Measurements from ENCODE around the gene MAGEA8.
A peak's percentile ranks its signal among the peaks of the same experiment; 100 is the strongest.
"Not testable (repeated sequence)": the region's sequence is repeated elsewhere in the genome, so short reads cannot be mapped to it uniquely, and the experiment has no call there.

MAGEA8 gene

GRCh38 chrX:149881081-149881711 is at the start of gene MAGEA8:
MAGEA8 (plus strand) TSS chrX:149881183; CDS start chrX:149884273, 3,090 bp downstream.
- DNase-seq = no peak

- no peak for DNase-seq
Measured at GRCh38 chrX:149831473-149831872, 49.5 kb upstream of the MAGEA8 start.

GRCh38 chrX:149836728-149837127 is 44.3 kb upstream of the MAGEA8 start:
- DNase-seq = not testable (repeated sequence)

- no peak for DNase-seq
Measured at GRCh38 chrX:149837167-149837566, 43.8 kb upstream of the MAGEA8 start.

GRCh38 chrX:149837639-149838038 is 43.3 kb upstream of the MAGEA8 start:
- no peak for DNase-seq

- DNase-seq = no peak
Measured at GRCh38 chrX:149841929-149842328, 39.1 kb upstream of the MAGEA8 start.

- DNase-seq = no peak
Measured at GRCh38 chrX:149845385-149845784, 35.6 kb upstream of the MAGEA8 start.

GRCh38 chrX:149846789-149847188 is 34.2 kb upstream of the MAGEA8 start:
- DNase-seq = no peak

GRCh38 chrX:149848855-149849254 is 32.1 kb upstream of the MAGEA8 start:
- no peak for DNase-seq

- no peak for DNase-seq
Measured at GRCh38 chrX:149849787-149850186, 31.2 kb upstream of the MAGEA8 start.

GRCh38 chrX:149851864-149852263 is 29.1 kb upstream of the MAGEA8 start:
- DNase-seq = no peak

GRCh38 chrX:149853925-149854324 is 27.1 kb upstream of the MAGEA8 start:
- DNase-seq = no peak

GRCh38 chrX:149858592-149858991 is 22.4 kb upstream of the MAGEA8 start:
- no peak for DNase-seq

GRCh38 chrX:149860445-149860844 is 20.5 kb upstream of the MAGEA8 start:
- DNase-seq = no peak

- DNase-seq = no peak
Measured at GRCh38 chrX:149865390-149865789, 15.6 kb upstream of the MAGEA8 start.

GRCh38 chrX:149867488-149867887 is 13.5 kb upstream of the MAGEA8 start:
- no peak for DNase-seq

GRCh38 chrX:149870840-149871239 is 10.1 kb upstream of the MAGEA8 start:
- DNase-seq = no peak

- no peak for DNase-seq
Measured at GRCh38 chrX:149871433-149871832, 9.6 kb upstream of the MAGEA8 start.

- DNase-seq = no peak
Measured at GRCh38 chrX:149871940-149872339, 9.0 kb upstream of the MAGEA8 start.

- no peak for DNase-seq
Measured at GRCh38 chrX:149877157-149877556, 3.8 kb upstream of the MAGEA8 start.

- no peak for DNase-seq
Measured at GRCh38 chrX:149877636-149878035, 3.3 kb upstream of the MAGEA8 start.

- DNase-seq = not testable (repeated sequence)
Measured at GRCh38 chrX:149890828-149891227, 9.8 kb downstream of the MAGEA8 start.

GRCh38 chrX:149898554-149898953 is 17.6 kb downstream of the MAGEA8 start:
- no peak for DNase-seq

GRCh38 chrX:149903889-149904748 is 23.1 kb downstream of the MAGEA8 start:
- peak; percentile 3 for DNase-seq
